ENCODE measurements around the gene RNF6. TPM values are rescaled to one million over a fixed set of nuclear protein-coding genes. Genes with fewer than 3 reads are reported as not detected.

Gene RNF6
- 33.4 and 67.0 TPM in 2 replicates for total RNA-seq

DNA sequence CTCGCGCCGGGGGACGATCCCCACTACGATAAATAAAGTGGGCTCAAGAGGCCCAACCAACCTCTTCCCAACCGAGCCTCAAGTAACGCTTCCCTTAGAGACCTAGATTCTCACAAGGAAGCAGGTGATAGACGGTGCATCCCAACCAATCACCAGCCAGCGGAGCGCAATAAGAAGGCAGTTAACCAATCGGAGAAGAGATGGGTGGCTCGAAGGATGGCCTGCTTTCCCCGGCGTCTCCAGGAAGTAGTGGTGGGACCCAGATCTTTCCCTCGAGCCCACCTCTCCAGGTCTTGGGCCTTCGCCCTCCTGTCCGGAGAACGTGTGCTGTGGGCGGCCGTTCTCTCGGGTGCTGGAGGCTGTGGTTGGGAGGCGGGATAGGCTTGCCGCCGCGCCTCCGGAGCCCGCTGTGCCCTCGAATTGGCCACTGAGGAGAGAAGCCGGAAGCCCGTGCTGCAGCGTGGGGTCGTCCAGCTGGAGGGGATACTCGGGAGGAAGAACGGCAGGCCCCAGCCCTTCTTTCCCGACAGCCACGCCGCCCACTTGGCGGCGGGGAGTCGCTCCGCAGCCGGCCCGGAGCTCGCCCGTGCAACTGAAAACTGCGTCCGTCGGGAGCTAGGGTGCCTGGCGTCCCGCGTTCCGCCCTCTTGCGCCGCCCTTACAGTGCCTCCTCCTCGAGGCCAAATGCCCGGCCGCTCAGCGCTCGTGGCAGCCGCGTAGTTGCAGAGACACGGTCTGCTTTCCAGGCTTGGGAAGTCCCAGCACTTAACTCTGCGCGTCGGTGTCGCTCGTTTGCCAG, at the start of gene RNF6:
Gene RNF6, minus strand, starts transcription at position 594 of the 799 bp plus-strand sequence. CDS start 2,665 bp downstream, outside the sequence.

DNA sequence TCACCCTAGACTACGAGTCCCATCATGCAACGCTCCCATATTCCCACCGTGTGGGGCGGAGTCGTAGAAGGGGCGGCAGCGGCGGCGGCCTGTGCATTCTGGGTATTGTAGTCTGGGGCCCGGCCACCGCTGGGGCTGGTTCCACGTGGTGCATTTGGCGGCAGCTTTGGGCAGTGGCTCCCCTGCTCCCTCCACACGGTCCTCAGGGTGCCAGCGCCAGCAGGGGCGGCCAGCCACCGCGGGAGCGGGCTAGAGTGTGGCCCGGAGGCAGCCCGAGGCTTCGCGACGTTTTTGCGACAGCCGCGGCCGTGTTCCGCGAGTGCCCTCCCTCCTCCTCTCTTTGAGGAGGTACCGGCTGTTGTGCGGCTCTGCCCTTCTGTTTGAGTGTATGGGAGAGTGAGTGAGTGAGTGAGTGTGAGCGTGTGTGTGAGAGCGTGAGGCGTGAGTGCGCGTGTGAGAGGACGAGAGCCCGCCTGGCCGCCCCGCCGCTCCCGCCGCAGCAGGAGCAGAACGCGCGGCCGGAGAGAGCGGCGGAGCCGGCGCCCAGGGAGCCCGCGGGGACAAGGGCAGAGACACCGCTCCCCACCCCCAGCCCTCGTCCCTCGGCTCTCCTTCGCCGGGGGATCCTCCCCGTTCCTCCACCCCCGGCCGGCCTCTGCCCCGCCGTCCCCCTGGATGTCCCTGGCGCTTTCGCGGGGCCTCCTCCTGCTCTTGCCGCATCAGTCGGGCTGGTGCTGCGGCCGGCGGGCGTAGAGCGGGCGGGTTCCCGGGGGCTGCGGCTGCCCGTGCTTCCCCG, 31.9 kb upstream of the RNF6 start, which contains the start of gene CDK8:
Gene CDK8, plus strand, starts transcription at position 343 of the 796 bp plus-strand sequence. CDS start 513 bp downstream, outside the sequence.

Other genes with a start within 250 kb of the RNF6 start
- 0.32 and 3.5 TPM in 2 replicates for gene SHISA2, start 170.3 kb downstream of the RNF6 start, total RNA-seq
- 8.4 and 18.2 TPM in 2 replicates for gene CDK8, start 31.8 kb upstream of the RNF6 start, total RNA-seq

All from bladder microvascular endothelial cell (primary cell).